GM21390 (cell line): ENCODE results near the gene RLN2.
"Not testable (repeated sequence)": the region's sequence is repeated elsewhere in the genome, so short reads cannot be mapped to it uniquely, and the experiment has no call there.

ENCODE experiments used
- ATAC-seq: cut with Tn5 transposase; IDR thresholded peaks from one replicate; pipeline ENCODE4 v1.9.1; 2021; ENCODE audit not compliant: unreplicated experiment

The RLN2 gene, protein sequence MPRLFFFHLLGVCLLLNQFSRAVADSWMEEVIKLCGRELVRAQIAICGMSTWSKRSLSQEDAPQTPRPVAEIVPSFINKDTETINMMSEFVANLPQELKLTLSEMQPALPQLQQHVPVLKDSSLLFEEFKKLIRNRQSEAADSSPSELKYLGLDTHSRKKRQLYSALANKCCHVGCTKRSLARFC

GRCh38 chr9:5303840-5304795 lies at the start of gene RLN2:
RLN2 (minus strand) TSS chr9:5304716; CDS start chr9:5304580, 136 bp downstream.
- peak; percentile 99 for ATAC-seq

- ATAC-seq: no peak
Measured at GRCh38 chr9:5354184-5354583, 49.7 kb upstream of the RLN2 start.

DNA sequence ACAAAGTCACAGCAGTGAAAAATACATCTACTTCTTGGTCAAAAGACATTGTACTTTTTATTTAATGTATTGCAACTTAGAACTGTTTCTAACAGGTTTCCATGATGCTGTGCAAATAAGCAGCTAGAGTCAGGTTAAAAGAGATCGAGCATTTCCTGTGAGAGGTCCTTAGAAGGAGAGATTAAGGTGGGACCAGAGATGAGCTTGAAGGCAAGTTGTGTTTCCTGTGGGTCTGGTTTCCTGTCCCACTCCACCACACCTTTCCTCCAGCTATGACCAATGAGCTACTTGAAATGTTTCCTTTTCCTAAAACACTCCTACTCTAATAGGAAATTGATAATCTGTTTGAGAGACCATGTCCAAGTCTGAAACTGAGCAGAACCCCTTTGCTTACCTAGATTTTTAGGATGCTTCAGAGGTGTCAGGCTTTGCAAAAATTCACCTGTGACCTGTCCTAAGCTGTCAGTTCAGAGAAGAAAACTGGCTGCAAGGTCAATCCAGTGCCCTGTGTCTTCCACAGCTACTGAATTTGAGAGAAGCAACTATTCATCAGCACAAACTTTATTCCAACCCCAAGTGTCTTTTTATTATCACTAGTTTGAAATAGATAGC lies 48.2 kb upstream of the RLN2 start:
- no peak for ATAC-seq

- peak; percentile 99 for ATAC-seq
Measured at GRCh38 chr9:5338992-5339981, 34.8 kb upstream of the RLN2 start, which contains the start of gene RLN1. RLN1 (minus strand) TSS chr9:5339876; CDS start chr9:5339746, 130 bp downstream.

DNA sequence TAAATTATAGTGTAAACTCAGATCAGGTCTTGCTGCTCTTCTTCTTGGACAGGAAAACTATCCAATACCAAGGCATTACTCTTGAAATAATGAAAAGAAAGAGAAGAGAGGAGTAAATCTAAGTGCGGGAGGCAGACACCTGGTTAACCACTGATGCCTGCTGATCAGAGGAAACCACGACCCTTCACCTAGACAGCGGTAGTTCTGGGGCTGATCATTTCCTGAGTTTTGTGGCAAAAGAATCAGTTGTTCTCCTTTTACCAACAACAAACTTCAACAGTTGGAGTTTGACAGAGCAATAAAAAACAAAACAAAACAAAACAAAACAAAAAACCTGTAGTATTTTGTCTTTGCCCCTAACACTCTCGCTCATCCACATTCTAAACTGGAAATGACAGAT lies 32.2 kb upstream of the RLN2 start:
- no peak for ATAC-seq

DNA sequence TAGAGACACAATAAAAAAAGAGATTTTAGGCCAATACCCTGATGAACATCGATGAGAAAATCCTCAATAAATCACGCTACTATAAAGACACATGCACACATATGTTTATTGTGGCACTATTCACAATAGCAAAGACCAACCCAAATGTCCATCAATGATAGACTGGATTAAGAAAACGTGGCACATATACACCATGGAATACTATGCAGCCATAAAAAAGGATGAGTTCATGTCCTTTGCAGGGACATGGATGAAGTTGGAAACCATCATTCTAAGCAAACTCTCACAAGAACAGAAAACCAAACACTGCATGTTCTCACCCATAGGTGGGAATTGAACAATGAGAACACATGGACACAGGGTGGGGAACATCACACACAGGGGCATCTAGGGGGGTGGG lies 26.8 kb upstream of the RLN2 start:
- not testable (repeated sequence) for ATAC-seq

DNA sequence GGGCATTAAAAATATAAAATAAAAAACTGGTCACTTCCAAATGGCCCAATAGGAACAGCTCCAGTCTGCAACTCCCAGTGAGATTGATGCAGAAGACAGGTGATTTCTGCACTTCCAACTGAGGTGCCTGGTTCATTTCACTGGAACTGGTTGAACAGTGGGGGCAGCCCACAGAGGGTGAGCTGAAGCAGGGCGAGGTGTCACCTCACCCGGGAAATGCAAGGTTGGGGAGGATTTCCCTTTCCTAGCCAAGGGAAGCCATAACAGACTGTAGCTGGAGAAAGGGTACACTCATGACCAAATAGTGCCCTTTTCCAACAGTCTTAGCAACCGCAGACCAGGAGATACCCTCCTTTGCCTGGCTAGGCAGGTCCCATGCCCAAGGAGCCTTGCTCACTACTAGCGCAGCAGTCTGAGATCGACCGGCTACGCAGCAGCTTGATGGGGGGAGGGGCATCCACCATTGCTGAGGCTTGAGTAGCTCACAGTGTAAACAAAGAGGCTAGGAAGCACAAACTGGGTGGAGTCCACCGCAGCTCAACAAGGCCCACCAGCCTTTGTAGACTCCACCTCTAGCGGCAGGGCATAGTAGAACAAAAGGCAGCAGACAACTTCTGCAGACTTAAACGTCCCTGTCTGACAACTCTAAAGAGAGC lies 22.5 kb upstream of the RLN2 start:
- no peak for ATAC-seq

GRCh38 chr9:5326187-5326586 lies 21.7 kb upstream of the RLN2 start:
- no peak for ATAC-seq

GRCh38 chr9:5321601-5322000 lies 17.1 kb upstream of the RLN2 start:
- ATAC-seq: not testable (repeated sequence)

- ATAC-seq: no peak
Measured at GRCh38 chr9:5321058-5321457, 16.5 kb upstream of the RLN2 start.

GRCh38 chr9:5316406-5316805 lies 11.9 kb upstream of the RLN2 start:
- not testable (repeated sequence) for ATAC-seq

DNA sequence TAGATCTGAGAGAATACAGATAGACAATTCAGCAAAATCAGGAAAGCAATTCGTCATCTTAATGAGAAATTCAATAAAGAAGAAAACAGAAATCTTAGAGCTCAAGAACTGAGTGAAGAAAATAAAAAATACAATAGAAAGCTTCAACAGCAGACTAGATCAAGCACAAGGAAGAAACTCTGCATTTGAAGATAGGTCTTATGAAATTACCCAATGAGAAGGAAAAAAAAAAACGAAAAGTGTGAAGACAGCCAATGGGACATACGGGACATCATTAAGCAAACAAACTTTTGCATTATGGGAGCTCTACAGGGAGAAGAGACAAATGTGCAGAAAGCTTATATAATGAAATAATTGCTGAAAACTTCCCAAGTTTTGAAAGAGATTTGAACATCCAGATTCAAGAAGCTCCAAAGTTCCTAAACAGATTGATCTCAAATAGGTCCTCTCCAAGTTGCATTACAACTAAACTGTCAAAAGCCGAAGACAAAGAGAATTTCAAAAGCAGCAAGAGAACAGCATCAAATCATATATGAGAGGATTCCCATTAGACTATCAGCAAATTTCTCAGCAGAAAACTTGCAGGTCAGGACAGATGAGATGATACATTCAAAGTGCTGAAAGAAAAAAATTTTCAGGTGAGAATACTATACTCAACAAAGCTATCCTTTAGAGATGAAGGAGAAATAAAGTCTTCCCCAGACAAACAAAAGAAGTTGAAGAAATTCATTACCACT lies 10.8 kb upstream of the RLN2 start:
- no peak for ATAC-seq

GRCh38 chr9:5310851-5311250 lies 6.3 kb upstream of the RLN2 start:
- no peak for ATAC-seq

DNA sequence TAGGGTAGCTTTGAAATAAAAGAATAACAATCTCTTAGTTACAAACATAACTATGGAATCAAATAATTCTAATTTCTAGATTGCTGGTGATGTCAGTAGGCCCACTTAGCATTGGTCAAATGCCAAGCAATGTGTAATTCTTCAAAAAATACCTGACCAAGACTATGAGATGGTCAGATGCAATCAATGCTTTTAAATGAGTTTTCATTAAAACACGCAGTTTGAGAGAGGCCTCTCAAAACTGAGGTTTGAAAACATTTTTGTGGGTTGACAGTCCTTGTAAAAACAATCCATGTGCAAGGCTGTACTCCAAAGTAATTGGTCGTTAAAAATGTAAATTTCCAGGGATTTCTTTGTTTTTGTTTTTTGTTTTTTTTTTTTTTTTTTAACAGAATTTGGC lies 1.2 kb upstream of the RLN2 start:
- no peak for ATAC-seq

- ATAC-seq: no peak
Measured at GRCh38 chr9:5301544-5301943, 3.0 kb downstream of the RLN2 start.

- no peak for ATAC-seq
Measured at GRCh38 chr9:5292141-5292540, 12.4 kb downstream of the RLN2 start.

DNA sequence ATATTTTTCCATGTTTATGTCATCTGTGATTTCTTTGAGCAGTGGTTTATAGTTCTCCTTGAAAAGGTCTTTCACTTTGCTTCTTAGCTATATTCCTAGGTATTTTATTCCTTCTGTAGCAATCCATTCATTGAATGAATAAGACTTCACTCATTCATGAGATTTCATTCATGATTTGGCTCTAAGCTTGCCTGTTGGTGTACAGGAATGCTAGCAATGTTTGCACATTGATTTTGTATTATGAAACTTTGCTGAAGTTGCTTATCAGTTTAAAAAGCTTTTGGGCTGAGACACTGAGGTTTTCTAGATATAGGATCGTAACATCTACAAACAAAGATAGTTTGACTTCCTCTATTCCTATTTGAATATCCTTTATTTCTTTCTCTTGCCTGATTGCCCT lies 15.9 kb downstream of the RLN2 start:
- ATAC-seq: no peak

- ATAC-seq: no peak
Measured at GRCh38 chr9:5286262-5286661, 18.3 kb downstream of the RLN2 start.

- peak; percentile 58 for ATAC-seq
Measured at GRCh38 chr9:5278486-5278885, 26.0 kb downstream of the RLN2 start.
